ENCODE data around the gene MYORG.
"Not testable (repeated sequence)": the region's sequence is repeated elsewhere in the genome, so short reads cannot be mapped to it uniquely, and the experiment has no call there.

Gene MYORG

DNA sequence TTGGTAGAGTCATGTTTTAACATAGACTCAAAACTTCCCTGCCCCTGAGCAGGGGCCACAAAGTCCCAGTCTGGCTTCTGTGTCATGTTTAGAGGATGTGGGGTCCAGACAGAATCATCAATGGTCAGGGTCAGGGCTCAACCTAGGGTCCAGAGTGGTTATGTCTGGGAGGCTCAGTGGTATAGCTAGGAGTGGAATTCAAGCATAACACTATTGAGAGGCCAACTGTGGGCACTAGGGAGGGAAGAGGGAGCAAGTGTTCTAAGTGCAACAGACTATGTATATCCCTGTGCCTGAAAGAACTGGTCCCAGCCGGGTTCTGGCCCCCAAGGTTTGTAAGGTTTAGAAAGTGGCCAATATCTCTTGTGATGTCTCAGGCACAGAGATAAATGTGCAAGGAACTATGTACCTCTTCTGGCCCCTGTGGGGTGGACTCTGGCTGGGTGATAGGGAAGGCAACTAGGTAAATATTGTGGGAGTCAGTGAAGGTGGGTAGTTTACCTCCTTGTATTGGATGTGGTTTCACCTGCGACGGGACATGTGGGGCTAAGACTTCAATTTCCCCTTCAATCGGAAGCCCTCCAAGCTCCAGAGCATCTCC is 14.0 kb downstream of the MYORG start:
- H3K27ac ChIP-seq: no peak overlapping the region
- TF ChIP-seq, protein P1, sequence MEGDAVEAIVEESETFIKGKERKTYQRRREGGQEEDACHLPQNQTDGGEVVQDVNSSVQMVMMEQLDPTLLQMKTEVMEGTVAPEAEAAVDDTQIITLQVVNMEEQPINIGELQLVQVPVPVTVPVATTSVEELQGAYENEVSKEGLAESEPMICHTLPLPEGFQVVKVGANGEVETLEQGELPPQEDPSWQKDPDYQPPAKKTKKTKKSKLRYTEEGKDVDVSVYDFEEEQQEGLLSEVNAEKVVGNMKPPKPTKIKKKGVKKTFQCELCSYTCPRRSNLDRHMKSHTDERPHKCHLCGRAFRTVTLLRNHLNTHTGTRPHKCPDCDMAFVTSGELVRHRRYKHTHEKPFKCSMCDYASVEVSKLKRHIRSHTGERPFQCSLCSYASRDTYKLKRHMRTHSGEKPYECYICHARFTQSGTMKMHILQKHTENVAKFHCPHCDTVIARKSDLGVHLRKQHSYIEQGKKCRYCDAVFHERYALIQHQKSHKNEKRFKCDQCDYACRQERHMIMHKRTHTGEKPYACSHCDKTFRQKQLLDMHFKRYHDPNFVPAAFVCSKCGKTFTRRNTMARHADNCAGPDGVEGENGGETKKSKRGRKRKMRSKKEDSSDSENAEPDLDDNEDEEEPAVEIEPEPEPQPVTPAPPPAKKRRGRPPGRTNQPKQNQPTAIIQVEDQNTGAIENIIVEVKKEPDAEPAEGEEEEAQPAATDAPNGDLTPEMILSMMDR (conservative IDR thresholded peaks at IDR 0.05): no peak

DNA sequence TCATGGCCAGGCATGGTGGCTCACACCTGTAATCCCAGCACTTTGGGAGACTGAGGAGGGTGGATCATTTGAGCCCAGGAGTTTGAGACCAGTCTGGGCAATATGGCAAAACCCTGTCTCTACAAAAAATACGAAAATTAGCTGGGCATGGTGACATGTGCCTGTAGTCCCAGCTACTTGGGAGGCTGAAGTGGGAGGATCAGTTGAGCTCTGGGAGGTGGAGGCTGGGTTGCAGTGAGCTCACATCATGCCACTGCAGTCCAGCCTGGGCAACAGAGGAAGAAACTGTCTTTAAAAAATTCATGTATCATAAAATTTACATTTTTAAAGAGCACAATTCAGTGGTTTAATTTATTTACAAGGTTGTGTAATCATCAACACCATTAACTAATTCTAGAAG is 23.7 kb downstream of the MYORG start:
- H3K27ac ChIP-seq: not testable (repeated sequence)

DNA sequence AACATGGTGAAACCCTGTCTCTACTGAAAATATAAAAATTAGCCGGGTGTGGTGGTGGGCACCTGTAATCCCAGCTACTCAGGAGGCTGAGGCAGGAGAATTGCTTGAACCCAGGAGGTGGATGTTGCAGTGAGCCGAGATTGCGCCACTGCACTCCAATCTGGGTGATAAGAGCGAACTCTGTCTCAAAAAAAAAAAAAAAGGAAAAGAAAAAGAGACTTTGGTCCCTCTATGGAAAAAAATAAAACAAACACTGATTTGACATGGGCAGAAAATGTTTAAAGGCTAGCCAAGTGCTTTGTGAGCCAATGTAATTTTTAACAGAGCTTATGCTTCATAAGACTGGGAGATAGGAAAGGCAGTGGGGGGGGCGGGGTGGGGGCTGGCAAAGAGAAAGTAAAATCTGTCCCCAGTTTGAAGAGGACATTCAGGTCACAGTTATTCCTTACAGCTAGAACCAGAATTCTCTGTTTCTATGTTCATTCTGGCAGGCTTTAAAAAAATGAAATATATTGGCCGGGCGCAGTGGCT is 24.5 kb downstream of the MYORG start:
- H3K27ac ChIP-seq: not testable (repeated sequence)

DNA sequence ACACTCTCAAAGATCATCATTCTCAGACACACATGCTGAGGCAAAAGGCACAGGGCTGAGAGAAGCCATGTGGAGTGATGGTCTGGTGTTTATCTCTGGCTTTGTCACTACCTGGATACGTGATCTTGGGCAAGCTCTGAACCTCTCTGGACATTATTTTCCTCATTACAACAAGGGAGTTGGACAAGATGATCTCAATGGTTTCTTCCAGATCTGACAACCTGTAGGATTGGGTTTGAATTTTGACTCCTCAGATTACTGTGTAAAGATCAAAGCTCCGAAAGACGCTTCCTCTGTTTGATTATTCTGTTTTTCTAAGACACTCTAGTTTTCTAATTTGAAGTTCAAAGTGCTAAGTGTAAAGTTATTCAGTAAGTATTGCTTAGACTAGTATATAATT is 27.4 kb downstream of the MYORG start:
- H3K27ac ChIP-seq: no peak overlapping the region
- TF ChIP-seq, protein P1 (conservative IDR thresholded peaks at IDR 0.05): no peak

DNA sequence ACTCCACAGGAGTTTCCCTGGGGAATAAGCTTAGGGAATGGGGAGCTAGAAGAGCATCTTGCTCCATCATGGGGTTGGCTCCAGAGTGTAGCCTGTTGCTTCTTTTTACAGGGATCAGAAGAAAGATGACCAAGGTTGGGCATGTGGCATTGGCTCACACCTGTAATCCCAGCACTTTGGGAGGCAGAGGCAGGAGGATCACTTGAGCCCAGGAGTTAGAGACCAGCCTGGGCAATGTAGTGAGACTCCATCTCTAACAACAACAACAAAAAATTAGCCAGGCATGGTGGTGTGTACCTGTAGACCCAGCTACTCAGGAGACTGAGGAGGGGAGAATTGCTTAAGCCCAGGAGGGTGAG is 28.9 kb downstream of the MYORG start:
- H3K27ac ChIP-seq: no peak overlapping the region
- TF ChIP-seq, protein P1 (conservative IDR thresholded peaks at IDR 0.05): no peak

DNA sequence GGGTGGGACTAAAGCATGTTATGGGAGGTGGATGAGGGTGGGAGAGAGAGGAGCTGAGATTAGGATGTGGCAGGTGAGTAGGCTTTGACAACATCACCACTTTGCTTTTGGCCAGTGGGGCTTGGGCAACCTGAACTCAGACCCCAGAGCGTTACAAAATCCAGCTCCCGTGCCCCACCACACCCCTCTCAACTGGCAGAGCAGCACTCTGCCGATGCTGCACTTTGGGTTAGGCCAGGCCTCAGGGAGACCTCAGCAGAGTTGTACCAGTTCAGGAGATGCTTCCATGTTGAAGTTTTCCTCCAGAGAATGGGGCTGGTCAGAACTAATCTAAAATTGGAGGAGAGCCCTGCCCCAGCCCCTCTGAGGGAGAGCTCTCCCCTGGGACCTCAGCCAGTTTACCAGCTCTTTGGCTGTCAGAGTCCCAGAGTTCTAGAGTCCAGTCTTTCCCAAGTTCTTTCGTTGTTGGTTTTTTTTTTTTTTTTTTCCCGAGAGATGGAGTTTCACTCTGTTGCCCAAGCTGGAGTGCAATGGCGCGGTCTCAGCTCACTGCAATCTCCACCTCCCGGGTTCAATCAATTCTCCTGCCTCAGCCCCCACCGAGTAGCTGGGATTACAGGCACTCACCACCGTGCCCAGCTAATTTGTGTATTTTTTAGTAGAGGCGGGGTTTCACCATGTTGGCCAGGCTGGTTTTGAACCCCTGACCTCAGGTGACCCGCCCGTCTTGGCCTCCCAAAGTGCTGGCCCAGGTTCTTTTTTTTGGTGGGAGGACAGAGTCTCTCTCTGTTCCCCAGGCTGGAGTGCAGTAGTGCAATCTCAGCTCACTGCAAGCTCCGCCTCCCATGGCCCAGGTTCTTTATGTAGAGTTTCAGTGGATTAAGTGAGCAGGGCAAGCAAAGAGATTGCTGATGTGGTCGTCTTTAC is 29.6 kb downstream of the MYORG start:
- TF ChIP-seq, protein P1 (conservative IDR thresholded peaks at IDR 0.05): no peak
- no peak overlapping the region for H3K27ac ChIP-seq

DNA sequence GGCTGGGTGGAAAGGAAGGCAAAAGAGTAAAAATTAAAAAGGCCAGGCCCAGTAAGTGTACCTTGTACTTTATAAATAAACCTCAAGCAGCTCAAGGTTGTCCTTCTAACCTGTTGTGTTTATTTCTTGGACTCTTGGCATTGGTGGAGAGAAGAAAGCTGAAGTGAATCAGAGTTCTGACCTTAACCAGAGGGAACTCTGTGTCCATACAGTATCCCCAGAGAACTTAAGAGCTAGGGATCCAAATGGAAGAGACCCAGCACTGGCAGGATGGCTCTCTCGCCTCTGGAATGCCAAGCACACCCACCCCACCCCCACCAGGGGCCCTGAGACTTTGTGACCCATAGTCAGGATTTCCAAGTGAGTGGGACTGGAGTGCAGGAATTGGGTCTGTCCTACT is 33.1 kb downstream of the MYORG start:
- TF ChIP-seq, protein P1 (conservative IDR thresholded peaks at IDR 0.05): no peak
- H3K27ac ChIP-seq: no peak overlapping the region

DNA sequence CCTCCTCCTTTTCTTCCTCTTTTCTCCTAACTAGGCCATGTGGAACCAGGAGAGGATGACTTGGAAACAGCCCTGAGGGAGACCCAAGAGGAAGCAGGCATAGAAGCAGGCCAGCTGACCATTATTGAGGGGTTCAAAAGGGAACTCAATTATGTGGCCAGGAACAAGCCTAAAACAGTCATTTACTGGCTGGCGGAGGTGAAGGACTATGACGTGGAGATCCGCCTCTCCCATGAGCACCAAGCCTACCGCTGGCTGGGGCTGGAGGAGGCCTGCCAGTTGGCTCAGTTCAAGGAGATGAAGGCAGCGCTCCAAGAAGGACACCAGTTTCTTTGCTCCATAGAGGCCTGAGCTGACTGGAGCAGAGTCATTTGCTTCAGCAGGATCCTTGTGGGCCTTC is 33.6 kb downstream of the MYORG start:
- TF ChIP-seq, protein P1 (conservative IDR thresholded peaks at IDR 0.05): no peak
- H3K27ac ChIP-seq: no peak overlapping the region

Measured in VCaP (cell line).